GM10266 (cell line): Measurements from ENCODE around the gene DDX52.

ENCODE experiments used
- DNase-seq: peaks from one replicate; pipeline ENCODE4 v3.0.0; 2012; ENCODE audit errors: extremely low spot score
- CTCF ChIP-seq: IDR thresholded peaks from 2 replicates; pipeline ENCODE4 v1.5.1; 2012; ENCODE audit warnings: mild to moderate bottlenecking, low read depth; ENCODE audit not compliant: control insufficient read depth, insufficient read depth; ENCODE audit errors: missing control alignments

The DDX52 gene

GRCh38 chr17:37592291-37592690 lies 51.0 kb downstream of the DDX52 start:
- no peak for TF ChIP-seq CTCF
- DNase-seq, result no peak

GRCh38 chr17:37585066-37585465 lies 58.2 kb downstream of the DDX52 start:
- no peak for TF ChIP-seq CTCF

GRCh38 chr17:37576281-37576680 lies 67.0 kb downstream of the DDX52 start:
- no peak for DNase-seq
- no peak for TF ChIP-seq CTCF

More at GRCh38 chr17:37585066-37585465, 58.2 kb downstream of the DDX52 start:
- DNase-seq, result no peak

- DNase-seq, result no peak
- TF ChIP-seq CTCF, result no peak
These were observed 68.8 kb downstream of the DDX52 start for GRCh38 chr17:37574427-37574826.

- no peak for TF ChIP-seq CTCF
- no peak for DNase-seq
These were observed 71.6 kb downstream of the DDX52 start for GRCh38 chr17:37571674-37572073.

GRCh38 chr17:37570527-37571093 lies 72.6 kb downstream of the DDX52 start:
- peak; percentile 41 for TF ChIP-seq CTCF
- DNase-seq, result peak; percentile 42

- no peak for TF ChIP-seq CTCF
- DNase-seq, result no peak
These were observed 74.7 kb downstream of the DDX52 start for GRCh38 chr17:37568350-37569053.
